ENCODE data around the gene SCARB1. TPM values are rescaled to one million over a fixed set of nuclear protein-coding genes. Genes with fewer than 3 reads are reported as not detected.
A peak's percentile ranks its signal among the peaks of the same experiment; 100 is the strongest.

The SCARB1 gene
- total RNA-seq, 1 experiment from 2014 or later, result 119 TPM

DNA sequence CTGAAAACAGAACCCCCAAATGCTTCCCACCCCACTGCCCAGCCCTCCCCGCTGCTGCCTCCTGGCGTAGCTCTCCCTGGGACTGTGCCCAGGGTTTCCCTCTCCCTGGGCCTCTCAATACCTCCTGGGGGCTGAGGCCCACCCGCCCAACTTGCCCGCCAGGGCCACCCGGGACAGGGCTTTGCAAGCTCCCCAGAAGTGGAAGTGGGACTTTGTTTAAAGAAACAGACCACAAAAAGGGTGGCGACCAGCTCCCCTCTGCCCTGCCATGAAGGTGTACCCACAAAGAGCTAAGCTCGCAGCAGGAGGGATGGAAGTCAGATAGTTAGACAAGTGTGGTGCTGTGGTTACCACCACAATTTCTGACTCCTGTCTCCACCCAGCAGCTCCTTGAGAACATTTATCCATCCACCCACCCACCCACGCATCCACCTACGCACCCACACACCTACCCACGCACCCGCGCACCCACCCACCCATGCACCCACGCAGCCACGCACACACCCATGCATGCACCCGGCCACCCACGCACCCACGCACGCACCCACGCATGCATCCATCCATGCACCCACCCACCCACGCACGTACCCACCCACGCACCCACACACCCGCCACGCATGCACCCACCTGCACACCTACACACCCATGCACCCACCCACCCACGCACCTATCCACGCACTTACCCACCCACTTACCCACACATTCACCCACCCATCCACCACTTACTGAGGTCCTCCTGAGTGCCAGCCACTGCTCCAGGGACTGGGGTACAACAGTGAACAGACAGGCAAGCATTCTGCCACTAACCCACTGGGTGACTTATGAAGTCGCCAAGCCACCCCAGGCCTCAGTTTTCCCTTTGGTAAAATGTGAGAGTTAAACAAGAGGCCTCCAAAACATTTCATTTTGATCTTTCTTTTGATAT lies 127.3 kb downstream of the SCARB1 start:
- in situ Hi-C loops (cut with HindIII; ENCODE audit: low pct_unique_long_range_greater_than_20kb, low sequenced_read_pairs), result no loop called here
- DNase-seq (ENCODE audit: low read depth), result no peak

DNA sequence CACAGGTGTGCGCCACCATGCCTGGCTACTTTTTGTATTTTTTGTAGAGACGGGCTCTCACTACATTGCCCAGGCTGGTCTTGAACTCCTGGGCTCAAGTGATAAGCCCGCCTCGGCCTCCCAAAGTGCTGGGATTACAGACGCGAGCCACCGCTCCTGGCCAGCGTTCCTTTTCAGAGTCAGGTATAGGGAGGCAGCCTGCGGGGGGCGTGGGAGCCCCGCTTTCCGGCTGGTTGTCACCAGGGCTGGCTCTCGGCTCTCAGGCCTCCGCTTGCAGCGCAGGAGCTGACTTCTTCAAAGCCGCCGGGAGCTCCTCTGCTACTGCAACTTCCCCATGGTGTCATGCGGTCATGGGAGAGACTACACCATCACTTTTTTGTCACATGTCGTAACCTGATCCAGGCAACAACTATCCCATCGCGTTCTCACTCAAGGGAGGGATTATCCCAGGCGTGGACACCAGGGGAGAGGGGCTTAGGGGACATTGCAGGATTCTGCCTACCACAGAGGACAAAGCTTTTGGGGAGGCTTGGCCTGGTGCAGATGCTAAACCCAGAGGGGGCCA lies 129.4 kb downstream of the SCARB1 start:
- peak; percentile 73 for DNase-seq (ENCODE audit: low read depth)
- in situ Hi-C loops (cut with HindIII; ENCODE audit: low pct_unique_long_range_greater_than_20kb, low sequenced_read_pairs), result no loop called here

DNA sequence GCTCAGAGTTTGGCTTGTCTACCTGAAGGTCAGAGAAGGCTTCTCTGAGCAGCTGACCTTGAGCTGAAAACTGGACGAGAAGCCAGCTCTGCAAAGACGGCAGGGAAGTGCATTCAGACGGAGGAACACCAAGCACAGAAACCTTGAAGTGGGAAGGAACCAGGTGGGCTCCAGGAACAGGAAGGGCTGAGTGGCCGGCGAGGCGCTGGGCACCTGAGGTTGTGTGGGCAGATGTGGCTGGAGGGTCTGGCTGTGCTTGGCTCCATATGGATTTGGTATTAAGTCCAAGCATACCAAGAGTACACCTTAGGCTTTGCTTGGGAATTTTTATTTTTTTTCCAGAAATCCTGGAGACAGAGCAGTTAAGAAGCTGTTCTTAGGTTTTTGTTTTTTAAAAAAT lies 130.6 kb downstream of the SCARB1 start:
- in situ Hi-C loops (cut with HindIII; ENCODE audit: low pct_unique_long_range_greater_than_20kb, low sequenced_read_pairs), result no loop called here
- no peak for DNase-seq (ENCODE audit: low read depth)

DNA sequence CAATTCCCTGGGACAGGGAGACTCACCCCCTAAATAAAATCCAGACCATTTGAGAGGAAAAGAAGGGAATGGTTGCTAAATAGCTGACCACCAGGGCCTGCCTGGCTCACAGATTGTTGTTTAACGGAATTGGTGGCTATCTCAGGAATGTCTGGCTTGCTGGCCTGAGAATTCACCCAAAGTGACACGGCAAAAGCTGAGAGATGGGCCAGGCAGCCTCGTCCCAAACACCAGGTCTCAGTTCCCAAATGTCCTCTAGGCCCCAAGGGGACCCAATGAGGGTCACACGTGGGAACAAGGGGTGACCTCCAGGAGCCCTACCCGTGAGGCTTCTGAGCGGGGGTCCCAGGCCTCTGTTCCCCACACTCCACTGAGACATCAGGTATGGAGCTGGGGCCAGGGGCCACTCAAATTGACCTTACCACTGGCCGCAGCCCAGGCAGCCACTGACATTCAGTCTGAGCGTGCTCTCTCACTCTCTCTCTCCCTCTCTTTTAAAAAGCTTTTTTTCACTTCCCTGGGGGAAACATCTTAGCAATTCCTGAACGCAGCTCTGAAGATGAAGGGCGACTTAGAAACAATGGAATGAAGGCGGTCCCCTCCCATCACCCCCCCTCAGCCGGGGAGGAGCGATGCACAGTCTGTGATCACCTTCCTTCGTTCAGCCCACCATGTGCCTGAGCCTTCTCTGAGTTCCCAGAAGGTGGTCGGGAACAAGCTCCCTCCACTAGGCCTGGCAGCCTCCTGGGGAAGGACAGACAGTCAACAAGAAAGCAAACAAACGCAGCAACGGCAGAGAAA lies 131.2 kb downstream of the SCARB1 start:
- no peak for DNase-seq (ENCODE audit: low read depth)
- in situ Hi-C loops (cut with HindIII; ENCODE audit: low pct_unique_long_range_greater_than_20kb, low sequenced_read_pairs), result no loop called here

DNA sequence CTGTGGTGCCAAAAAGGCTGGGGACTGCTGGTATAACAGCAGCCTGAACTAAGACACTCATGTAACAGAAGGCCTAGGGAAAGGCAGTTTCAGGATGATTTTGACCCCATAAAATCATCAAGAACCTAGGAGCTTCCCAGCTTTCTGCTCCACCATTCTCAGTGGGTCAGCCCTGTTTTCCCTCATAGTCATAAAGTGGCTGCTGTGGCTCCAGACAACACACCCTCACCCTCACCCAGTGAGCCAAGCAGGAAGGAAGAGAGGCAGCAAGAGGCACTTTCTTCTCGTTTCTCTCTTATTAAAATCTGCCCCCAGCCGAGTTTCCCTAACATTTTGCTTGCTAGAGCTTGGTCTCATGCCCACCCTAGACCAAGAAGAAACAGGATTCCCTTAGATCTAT lies 131.8 kb downstream of the SCARB1 start:
- in situ Hi-C loops (cut with HindIII; ENCODE audit: low pct_unique_long_range_greater_than_20kb, low sequenced_read_pairs), result no loop called here
- no peak for DNase-seq (ENCODE audit: low read depth)

DNA sequence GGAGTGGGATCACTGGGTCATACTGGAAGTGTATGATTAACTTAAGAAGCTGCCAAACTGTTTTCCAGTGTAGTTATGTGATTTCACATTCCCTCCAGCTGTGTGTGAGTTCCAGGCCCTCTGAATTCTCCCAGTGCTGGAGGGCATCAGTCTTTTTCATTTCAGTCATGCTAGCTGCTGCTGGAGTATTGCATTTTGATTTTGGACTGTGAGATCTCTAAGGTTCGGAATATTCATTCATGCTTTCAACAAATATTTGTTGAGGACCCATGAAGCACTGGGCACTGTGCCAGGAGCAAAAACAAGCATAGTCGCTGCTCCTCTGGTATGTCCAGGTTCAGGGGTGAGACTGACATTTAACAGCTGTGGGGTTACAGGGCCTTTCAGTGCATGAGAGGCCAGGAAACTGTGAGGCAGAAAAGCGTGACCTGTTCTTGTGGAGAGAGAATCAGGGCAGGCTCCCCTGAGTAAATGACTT lies 133.2 kb downstream of the SCARB1 start:
- DNase-seq (ENCODE audit: low read depth), result peak; percentile 96
- in situ Hi-C loops (cut with HindIII; ENCODE audit: low pct_unique_long_range_greater_than_20kb, low sequenced_read_pairs), result no loop called here

DNA sequence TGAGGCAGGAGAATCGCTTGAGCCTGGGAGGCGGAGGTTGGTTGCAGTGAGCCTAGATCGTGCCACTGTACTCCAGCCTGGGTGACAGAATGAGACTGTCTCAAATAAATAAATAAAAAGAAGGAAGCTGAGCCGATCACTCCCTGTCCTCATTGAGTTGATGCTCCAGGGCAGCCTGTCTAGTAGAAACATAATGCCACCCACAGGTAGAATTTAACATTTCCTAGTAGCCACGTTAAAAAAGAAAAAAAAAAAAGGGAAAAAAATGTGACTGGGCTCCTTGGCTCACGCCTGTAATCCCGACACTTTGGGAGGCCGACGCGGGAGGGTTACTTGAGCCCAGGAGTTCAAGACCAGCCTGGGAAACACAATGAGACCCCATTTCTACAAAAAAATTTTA lies 135.7 kb downstream of the SCARB1 start:
- no peak for DNase-seq (ENCODE audit: low read depth)
- in situ Hi-C loops (cut with HindIII; ENCODE audit: low pct_unique_long_range_greater_than_20kb, low sequenced_read_pairs), result no loop called here

DNA sequence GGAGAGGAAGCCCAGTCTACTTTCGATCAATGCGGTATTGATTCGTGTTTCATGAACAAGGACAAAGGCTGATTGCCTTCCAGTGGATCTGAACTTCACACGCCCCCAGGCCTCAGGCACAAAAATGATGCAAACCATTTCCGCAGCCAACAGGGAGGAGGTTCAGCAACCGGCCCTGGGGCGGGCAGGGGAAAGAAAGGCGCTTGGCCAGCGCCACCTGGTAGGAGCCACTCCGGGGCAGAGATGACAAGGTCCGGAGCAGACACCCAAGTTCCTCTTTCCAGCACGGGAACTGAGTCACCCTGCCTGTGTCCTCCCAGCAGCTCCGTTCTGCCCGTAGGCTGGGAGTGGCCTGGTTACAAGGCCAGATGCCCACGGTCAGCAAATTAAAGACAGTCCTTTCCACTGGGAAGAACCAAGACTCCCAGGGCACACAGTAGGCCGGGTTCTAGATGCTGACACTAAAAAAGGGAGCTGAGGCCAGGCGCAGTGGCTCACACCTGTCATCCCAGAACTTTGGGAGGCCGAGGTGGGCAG lies 136.3 kb downstream of the SCARB1 start:
- DNase-seq (ENCODE audit: low read depth), result peak; percentile 84
- in situ Hi-C loops (cut with HindIII; ENCODE audit: low pct_unique_long_range_greater_than_20kb, low sequenced_read_pairs), result no loop called here

Other genes starting within 250 kb of the SCARB1 start
- 1,534 and 1,708 TPM in 2 replicates for gene UBC, start 50.8 kb upstream of the SCARB1 start, total RNA-seq (2014; rRNA removed; shearing (Covaris generic); ENCODE audit: low replicate concordance)
- gene DHX37, start 125.3 kb upstream of the SCARB1 start, total RNA-seq (2014; rRNA removed; shearing (Covaris generic); ENCODE audit: low replicate concordance), result 34.0 and 38.3 TPM in 2 replicates
- gene BRI3BP, start 129.8 kb upstream of the SCARB1 start, total RNA-seq (2014; rRNA removed; shearing (Covaris generic); ENCODE audit: low replicate concordance), result 12.6 and 13.7 TPM in 2 replicates
- gene AACS, start 201.6 kb upstream of the SCARB1 start, total RNA-seq (2014; rRNA removed; shearing (Covaris generic); ENCODE audit: low replicate concordance), result 6.4 and 13.8 TPM in 2 replicates